Brain microvascular endothelial cell (primary cell): Measurements from ENCODE around the gene FGF3.

Experiments
- DNase-seq: peaks from one replicate; pipeline ENCODE4 v3.0.0-alpha.2; 2020
- H3K27ac ChIP-seq: fragments of 250-450 bp; sonication (Bioruptor Pico); 2 replicates; pipeline ENCODE4 v1.5.1; 2020; ENCODE audit warnings: mild to moderate bottlenecking, moderate library complexity
- H3K27me3 ChIP-seq: fragments of 250-450 bp; sonication (Bioruptor Pico); replicated peaks from 2 replicates; pipeline ENCODE4 v1.5.1; 2020; ENCODE audit warnings: mild to moderate bottlenecking
- H3K36me3 ChIP-seq: fragments of 250-450 bp; sonication (Bioruptor Pico); replicated peaks from 2 replicates; pipeline ENCODE4 v1.5.1; 2020; ENCODE audit warnings: mild to moderate bottlenecking
- H3K4me3 ChIP-seq: 2 replicates; pipeline ENCODE4 v1.5.1; 2011; ENCODE audit warnings: low read depth, mild to moderate bottlenecking, control low read depth, low read length, moderate library complexity
- CTCF ChIP-seq: IDR thresholded peaks from 2 replicates; pipeline ENCODE4 v1.5.1; 2011; ENCODE audit warnings: low read depth, mild to moderate bottlenecking, moderate library complexity, low read length, control low read depth, inconsistent platforms; ENCODE audit errors: missing control alignments
- in situ Hi-C: cut with HindIII; loops from 2 replicates; pipeline ENCODE4 v1.10.0; 2017; ENCODE audit warnings: low sequenced_read_pairs, low pct_ligation_motif_present

FGF3 gene

GRCh38 chr11:69865707-69866106 lies 46.5 kb upstream of the FGF3 start:
- TF ChIP-seq CTCF: no peak
- Histone ChIP-seq H3K27me3 (peaks cover 2% of the 10 kb centered on the region), H3K4me3 (no peak overlapping the region), H3K27ac (no peak overlapping the region), H3K36me3 (no peaks in the 10 kb centered on the region)
- no peak for DNase-seq
- in situ Hi-C loops: no loop called here

GRCh38 chr11:69864686-69865661 lies 45.8 kb upstream of the FGF3 start:
- no peak for DNase-seq
- no peak for TF ChIP-seq CTCF
- in situ Hi-C loops: no loop called here
- Histone ChIP-seq H3K27ac (no peak overlapping the region), H3K27me3 (peaks cover 2% of the 10 kb centered on the region), H3K4me3 (no peak overlapping the region), H3K36me3 (no peaks in the 10 kb centered on the region)

- DNase-seq: no peak
- Histone ChIP-seq H3K27ac (no peak overlapping the region), H3K4me3 (no peak overlapping the region), H3K36me3 (no peaks in the 10 kb centered on the region), H3K27me3 (peaks cover 2% of the 10 kb centered on the region)
- in situ Hi-C loops: no loop called here
- no peak for TF ChIP-seq CTCF
Observed at GRCh38 chr11:69863544-69864200, 44.5 kb upstream of the FGF3 start.

- Histone ChIP-seq H3K36me3 (no peaks in the 10 kb centered on the region), H3K4me3 (no peak overlapping the region), H3K27me3 (peaks cover 2% of the 10 kb centered on the region), H3K27ac (no peak overlapping the region)
- in situ Hi-C loops: no loop called here
- no peak for DNase-seq
- TF ChIP-seq CTCF: no peak
Observed at GRCh38 chr11:69862797-69863543, 43.8 kb upstream of the FGF3 start.

- Histone ChIP-seq H3K4me3 (no peak overlapping the region), H3K27ac (no peak overlapping the region), H3K27me3 (no peaks in the 10 kb centered on the region), H3K36me3 (no peaks in the 10 kb centered on the region)
- TF ChIP-seq CTCF: no peak
- no peak for DNase-seq
- in situ Hi-C loops: no loop called here
Observed at GRCh38 chr11:69862331-69862771, 43.1 kb upstream of the FGF3 start.
